K562 (cell line): ENCODE results near the gene SLC2A9. TPM values are rescaled to one million over a fixed set of nuclear protein-coding genes. Genes with fewer than 3 reads are reported as not detected.

ENCODE experiments used
- ATAC-seq: fragments of 200-7000 bp; cut with Tn5 transposase; 3 replicates; pipeline ENCODE4 v1.9.1; 2020; ENCODE audit warnings: moderate library complexity
- BruUV-seq: library from RNA; stranded (reverse); fragments of 400-500 nt; replicated peaks from 2 replicates; lab custom pipeline; 2021; lab: Mats Ljungman, UMichigan
- CTCF ChIA-PET: fragments of 300-600 bp; formaldehyde crosslinking; extraction: SDS; loops from one replicate; lab custom pipeline; 2021; ENCODE audit warnings: low intra/inter-chr PET ratio; lab: Yijun Ruan, JAX
- POLR2A ChIA-PET: fragments of 300-600, 350-650 bp; sonication (Branson Sonifier 250); formaldehyde crosslinking; extraction: SDS; loops from one replicate; lab custom pipeline; 2021; ENCODE audit warnings: antibody characterized with exemption, inconsistent platforms; lab: Yijun Ruan, JAX
- DNase-seq, 4 experiments: peaks; one replicate each; pipeline versions ENCODE4 v3.0.0 to v3.0.0-alpha.2; 2011 to 2018; ENCODE audit warnings: low spot score in 3 of 4, mixed read lengths in 3 of 4; ENCODE audit errors: extremely low read depth in 1 of 4
- FAIRE-seq: peaks from 2 replicates; lab custom pipeline; 2011; peaks lifted over from hg19 to GRCh38; lab: Jason Lieb, UNC
- H2AFZ ChIP-seq: 2 replicates; pipeline ENCODE4 v1.6.0; 2011; ENCODE audit warnings: low read depth, low read length, control low read depth, inconsistent platforms
- H3K27ac ChIP-seq: fragments of 200-600 bp; 3 replicates; pipeline ENCODE4 v1.8.0; 2011; ENCODE audit warnings: low read depth, mild to moderate bottlenecking, control low read depth, inconsistent platforms, low read length, moderate library complexity, mixed read lengths; ENCODE audit errors: extremely low read depth
- H3K27me3 ChIP-seq, 2 experiments: fragments of 300-600 bp in 1 of 2; 2 replicates in 1 of 2; 3 replicates in 1 of 2; pipeline versions ENCODE4 v1.6.0 to v1.8.0; 2011; ENCODE audit warnings: inconsistent platforms in 2 of 2, low read length in 2 of 2, mild to moderate bottlenecking in 1 of 2, mixed read lengths in 1 of 2, moderate library complexity in 1 of 2; ENCODE audit not compliant: control insufficient read depth in 2 of 2, insufficient read depth in 2 of 2
- H3K36me3 ChIP-seq: fragments of 300-600 bp; 3 replicates; pipeline ENCODE4 v1.8.0; 2011; ENCODE audit warnings: mild to moderate bottlenecking, low read length, inconsistent platforms; ENCODE audit not compliant: control insufficient read depth, insufficient read depth
- H3K4me1 ChIP-seq, 2 experiments: fragments of 200-600 bp in 1 of 2; replicated peaks in 1 of 2; 2 replicates in 1 of 2; 3 replicates in 1 of 2; pipeline versions ENCODE4 v1.5.1 to v1.8.0; 2011; ENCODE audit warnings: inconsistent platforms in 2 of 2, low read length in 2 of 2, mild to moderate bottlenecking in 1 of 2, mixed read lengths in 1 of 2, moderate library complexity in 1 of 2; ENCODE audit not compliant: control insufficient read depth in 2 of 2, insufficient read depth in 2 of 2
- H3K4me2 ChIP-seq: 2 replicates; pipeline ENCODE4 v1.6.1; 2011; ENCODE audit warnings: low read length, control low read depth, inconsistent platforms, mixed read lengths; ENCODE audit not compliant: insufficient read depth
- H3K4me3 ChIP-seq: fragments of 200-600 bp; sonication (generic), shearing (Covaris generic); 2 replicates; pipeline ENCODE4 v1.5.1; 2016; ENCODE audit warnings: control low read depth, inconsistent platforms
- H3K79me2 ChIP-seq: fragments of 200-600 bp; 3 replicates; pipeline ENCODE4 v1.8.0; 2011; ENCODE audit warnings: low read length, inconsistent platforms; ENCODE audit not compliant: control insufficient read depth, insufficient read depth
- H3K9ac ChIP-seq, 2 experiments: 2 replicates each; pipeline versions ENCODE4 v1.6.0 to v1.6.1; 2011; ENCODE audit warnings: low read depth in 2 of 2, low read length in 2 of 2, control low read depth in 1 of 2, inconsistent platforms in 1 of 2, mild to moderate bottlenecking in 1 of 2, mixed read lengths in 1 of 2; ENCODE audit not compliant: insufficient read depth in 1 of 2
- H3K9me1 ChIP-seq: one replicate; pipeline ENCODE4 v1.6.0; 2011; ENCODE audit warnings: inconsistent platforms, mild to moderate bottlenecking, low read length, moderate library complexity; ENCODE audit not compliant: control insufficient read depth, insufficient read depth
- H3K9me3 ChIP-seq: replicated peaks from 2 replicates; pipeline ENCODE4 v1.5.1; 2011; ENCODE audit warnings: low read depth, low read length, inconsistent platforms; ENCODE audit not compliant: control insufficient read depth, insufficient read depth
- H4K20me1 ChIP-seq: replicated peaks from 2 replicates; pipeline ENCODE4 v1.6.1; 2011; ENCODE audit warnings: low read length, inconsistent platforms, mixed read lengths; ENCODE audit not compliant: control insufficient read depth, insufficient read depth
- AFF4 ChIP-seq: sonication (generic); formaldehyde crosslinking; IDR thresholded peaks from 2 replicates; pipeline ENCODE4 v1.8.0; 2023; ENCODE audit warnings: mild to moderate bottlenecking, missing genetic modification reagents
- E2F4 ChIP-seq: sonication (generic); formaldehyde crosslinking; IDR thresholded peaks from 2 replicates; pipeline ENCODE4 v1.8.0; 2022; ENCODE audit warnings: mild to moderate bottlenecking, low read depth, missing genetic modification reagents
- HMGN3 ChIP-seq: IDR thresholded peaks from 2 replicates; pipeline ENCODE4 v1.6.1; 2011; ENCODE audit warnings: borderline replicate concordance, low read depth, mild to moderate bottlenecking, mixed read lengths, low read length; ENCODE audit not compliant: insufficient read length; ENCODE audit errors: extremely low read depth
- MLX ChIP-seq, 2 experiments: fragments of 450-650 bp in 1 of 2; sonication (generic) in 1 of 2; formaldehyde crosslinking; conservative IDR thresholded peaks; 2 replicates each; pipeline versions ENCODE4 v1.4.0 to v1.8.1; 2020 to 2022; ENCODE audit warnings: mild to moderate bottlenecking in 1 of 2, missing genetic modification reagents in 1 of 2
- SIN3B ChIP-seq: fragments of 450-650 bp; IDR thresholded peaks from 2 replicates; pipeline ENCODE4 v1.6.1; 2017; ENCODE audit warnings: low read depth, mild to moderate bottlenecking, moderate library complexity
- TRIM28 ChIP-seq: fragments of 450-650 bp; IDR thresholded peaks from 2 replicates; pipeline ENCODE4 v1.6.1; 2017
- ZNF316 ChIP-seq: fragments of 450-650 bp; IDR thresholded peaks from 2 replicates; pipeline ENCODE4 v1.6.1; 2016
- WGBS: fragments of 100-300 bp; shearing (Covaris generic); methylation state at CpG from one replicate; pipeline ENCODE4 v1.1.6; 2016; ENCODE audit warnings: low coverage, mixed read lengths; ENCODE audit not compliant: insufficient coverage; ENCODE audit errors: missing lambda C conversion rate; 5-methylcytosine and 5-hydroxymethylcytosine counted together
- in situ Hi-C: fragments of 300-500 bp; cut with MboI; formaldehyde crosslinking; loops from 4 replicates; pipeline ENCODE4 v1.15.0; 2018; ENCODE audit warnings: inconsistent platforms, mixed read lengths
- intact Hi-C: fragments of 100-400 bp; cut with micrococcal nuclease; formaldehyde crosslinking; loops from 2 replicates; pipeline ENCODE4 v1.14.2; 2022
- polyA plus RNA-seq, 8 experiments: library from polyadenylated mRNA; depleted of rRNA in 4 of 8; stranded (reverse) in 5 of 8; unstranded in 3 of 8; fragments of >200 nt; fragmentation: Nextera tagmentation in 2 of 8; fragmentation: Illumina TruSeq in 1 of 8; extraction: Ambion mirVana in 2 of 8; extraction: Trizol in 1 of 8; gene quantifications; 2 replicates each; pipeline versions ENCODE4 v1.2.1 to v1.2.3, GENCODE V29; 2011 to 2014; ENCODE audit warnings: inconsistent platforms in 1 of 8, missing spikeins in 1 of 8
- total RNA-seq, 7 experiments: library from RNA; depleted of rRNA in 6 of 7; stranded (reverse); fragments of >200 nt in 6 of 7; fragmentation: Illumina TruSeq in 2 of 7; extraction: Trizol in 2 of 7; gene quantifications; 2 replicates each; pipeline versions ENCODE4 v1.2.1 to v1.2.3, GENCODE V29; 2011 to 2021; ENCODE audit warnings: low replicate concordance in 1 of 7

Gene SLC2A9
- total and polyA plus RNA-seq, 9 of the 15 experiments (the other 6 are each of a cell fraction or from before 2014, with no cell fraction given), result 0.15 to 1.9 (median 0.76) TPM

GRCh38 chr4:9816285-9816684, 205.0 kb downstream of the SLC2A9 start (continued):
- TF ChIP-seq MLX (CRISPR knock-in tag; conservative IDR thresholded peaks at IDR 0.05) (no peak), ZNF316 (no peak)
- TF ChIP-seq, all 486 proteins: peak for 0

- TF ChIP-seq HMGN3 (no peak), TRIM28 (no peak), E2F4 (no peak), SIN3B (no peak), AFF4 (CRISPR knock-in tag) (no peak)
- no peak overlapping the region for H2AFZ ChIP-seq
- H4K20me1 ChIP-seq, result no peaks in the 10 kb centered on the region
- H3K4me1 ChIP-seq, result no peaks in the 10 kb centered on the region
- ChIA-PET POLR2A (no interaction called here), CTCF (no interaction called here)
- 0% methylated on average over 4 of the region's 4 CpGs for WGBS
- ATAC-seq, result no peak
- no peak for DNase-seq
- FAIRE-seq, result no peak
- H3K36me3 ChIP-seq, result no peaks in the 10 kb centered on the region
- in situ Hi-C loops, result no loop called here
- no peak overlapping the region for H3K9ac ChIP-seq
- H3K27ac ChIP-seq, result no peak overlapping the region
- no peak overlapping the region for H3K4me3 ChIP-seq
- H3K9me1 ChIP-seq, result peaks cover 3% of the 10 kb centered on the region
- BruUV-seq, result no TSS peak
- no peaks in the 10 kb centered on the region for H3K79me2 ChIP-seq
- intact Hi-C loops, result no loop called here
- H3K9me3 ChIP-seq, result no peaks in the 10 kb centered on the region
- no peak overlapping the region for H3K4me2 ChIP-seq
- 0 out of 5 replicates have a peak, but pooled peaks cover 0 to 4% of the 10 kb centered on the region in 2 experiments for H3K27me3 ChIP-seq
Observed at GRCh38 chr4:9812501-9813340, 208.6 kb downstream of the SLC2A9 start.
